Transverse colon (tissue), 4 donors: ENCODE data around the gene BRI3. TPM values are rescaled to one million over a fixed set of nuclear protein-coding genes. Genes with fewer than 3 reads are reported as not detected.
"Not testable (repeated sequence)": the region's sequence is repeated elsewhere in the genome, so short reads cannot be mapped to it uniquely, and the experiment has no call there.

Experiments used
- DNase-seq: peaks from one replicate; pipeline ENCODE4 v3.0.0-alpha.2; 2019
- H3K27ac ChIP-seq, 4 donors: fragments of 200-600 bp; sonication (generic); 2 replicates each; pipeline ENCODE4 v1.5.1; 2016 to 2018; ENCODE audit warnings: inconsistent platforms in 4 of 4
- H3K27me3 ChIP-seq: fragments of 200-600 bp; sonication (generic); 2 replicates; pipeline ENCODE4 v1.5.1; 2017; ENCODE audit warnings: inconsistent platforms
- H3K36me3 ChIP-seq, 4 donors: fragments of 200-600 bp; sonication (generic); 2 replicates each; pipeline ENCODE4 v1.5.1; 2017 to 2019; ENCODE audit warnings: inconsistent platforms in 4 of 4
- H3K4me1 ChIP-seq, 4 donors: fragments of 200-600 bp; sonication (generic); 2 replicates each; pipeline ENCODE4 v1.5.1; 2017 to 2020; ENCODE audit warnings: inconsistent platforms in 4 of 4
- H3K4me3 ChIP-seq, 4 donors: fragments of 200-600 bp; sonication (generic); 1 replicate in 1 of 4; 2 replicates in 3 of 4; pipeline versions ENCODE4 v1.5.1 to v1.6.1; 2017 to 2019; ENCODE audit warnings: inconsistent platforms in 4 of 4
- H3K9me3 ChIP-seq, 2 donors: fragments of 200-600 bp; sonication (generic); 2 replicates each; pipeline ENCODE4 v1.5.1; 2017 to 2019; ENCODE audit warnings: inconsistent platforms in 2 of 2
- EP300 ChIP-seq: sonication (generic); formaldehyde crosslinking; IDR thresholded peaks from one replicate; pipeline ENCODE4 v1.6.1; 2017; ENCODE audit warnings: antibody characterized with exemption, low read depth
- POLR2A ChIP-seq: fragments of 450-650 bp; IDR thresholded peaks from one replicate; pipeline ENCODE4 v1.6.1; 2016; ENCODE audit warnings: antibody characterized with exemption, mild to moderate bottlenecking, moderate library complexity
- POLR2AphosphoS5 ChIP-seq, 3 donors: sonication (generic); formaldehyde crosslinking; IDR thresholded peaks; one replicate each; pipeline ENCODE4 v1.6.1; 2016; ENCODE audit warnings: antibody characterized with exemption in 3 of 3
- WGBS, 2 donors: methylation state at CpG; one replicate each; pipeline ENCODE4 v1.1.5; 2018; ENCODE audit warnings: low coverage in 1 of 2; 5-methylcytosine and 5-hydroxymethylcytosine counted together
- in situ Hi-C, 4 donors: fragments of 200-750 bp; cut with MboI; loops; one replicate each; pipeline versions ENCODE4 v1.15.0 to v1.15.1; 2017; ENCODE audit warnings: low sequenced_read_pairs in 3 of 4, low pct_ligation_motif_present in 1 of 4, low pct_unique_long_range_greater_than_20kb in 1 of 4
- intact Hi-C: fragments of 100-400 bp; cut with DNase I; formaldehyde crosslinking; loops from one replicate; pipeline ENCODE4 v1.15.1; 2023; ENCODE audit warnings: low total_unique reads
- total RNA-seq, 4 donors: library from RNA; depleted of rRNA; stranded (reverse); fragments of >200 nt; gene quantifications; one replicate each; pipeline ENCODE4 v1.1.0, GENCODE V29; 2016
- TF ChIP-seq, protein P1 (sequence below), 5 experiments: fragments of 200-600 bp in 3 of 5; fragments of 450-650 bp in 2 of 5; sonication (generic) in 3 of 5; IDR thresholded peaks; 1 replicate in 2 of 5; 2 replicates in 3 of 5; pipeline ENCODE4 v1.5.1; 2016 to 2017; ENCODE audit warnings: antibody characterized with exemption in 5 of 5, inconsistent platforms in 3 of 5, mild to moderate bottlenecking in 2 of 5, moderate library complexity in 1 of 5

Gene BRI3
- total RNA-seq, 4 donors from 2014 or later, result 9.8 to 87.5 (median 51.5) TPM

GRCh38 chr7:98309566-98309965, 28.1 kb downstream of the BRI3 start:
- in situ Hi-C loops, result no loop called here

DNA sequence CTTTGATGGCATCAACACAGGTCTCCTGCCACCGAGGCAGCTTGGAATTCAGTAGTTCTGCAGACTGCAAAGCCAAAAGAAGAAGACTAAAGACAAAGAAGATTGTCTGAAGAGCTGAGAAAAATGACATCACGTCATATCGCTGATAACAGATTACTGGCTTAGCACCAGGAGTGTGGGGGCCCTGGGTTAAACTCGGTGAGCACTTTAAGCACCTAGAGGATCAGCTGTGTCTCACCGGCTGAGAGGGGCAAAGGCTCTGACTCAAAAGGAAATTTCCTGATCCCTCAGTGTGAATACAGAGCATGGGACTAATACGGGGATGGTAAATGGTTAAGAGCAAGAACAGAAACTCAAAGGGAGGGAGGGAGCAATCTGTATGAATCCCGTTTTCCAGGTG, 30.7 kb downstream of the BRI3 start:
- Histone ChIP-seq H3K27ac (no peak overlapping the region), H3K9me3 (no peaks in the 10 kb centered on the region), H3K4me1 (no peaks in the 10 kb centered on the region), H3K36me3 (peaks cover 0 to 14% (median 0%) of the 10 kb centered on the region in 4 donors), H3K4me3 (no peak overlapping the region), H3K27me3 (no peaks in the 10 kb centered on the region)
- intact Hi-C loops, result no loop called here
- DNase-seq, result no peak
- in situ Hi-C loops, result no loop called here
- TF ChIP-seq, protein P1, sequence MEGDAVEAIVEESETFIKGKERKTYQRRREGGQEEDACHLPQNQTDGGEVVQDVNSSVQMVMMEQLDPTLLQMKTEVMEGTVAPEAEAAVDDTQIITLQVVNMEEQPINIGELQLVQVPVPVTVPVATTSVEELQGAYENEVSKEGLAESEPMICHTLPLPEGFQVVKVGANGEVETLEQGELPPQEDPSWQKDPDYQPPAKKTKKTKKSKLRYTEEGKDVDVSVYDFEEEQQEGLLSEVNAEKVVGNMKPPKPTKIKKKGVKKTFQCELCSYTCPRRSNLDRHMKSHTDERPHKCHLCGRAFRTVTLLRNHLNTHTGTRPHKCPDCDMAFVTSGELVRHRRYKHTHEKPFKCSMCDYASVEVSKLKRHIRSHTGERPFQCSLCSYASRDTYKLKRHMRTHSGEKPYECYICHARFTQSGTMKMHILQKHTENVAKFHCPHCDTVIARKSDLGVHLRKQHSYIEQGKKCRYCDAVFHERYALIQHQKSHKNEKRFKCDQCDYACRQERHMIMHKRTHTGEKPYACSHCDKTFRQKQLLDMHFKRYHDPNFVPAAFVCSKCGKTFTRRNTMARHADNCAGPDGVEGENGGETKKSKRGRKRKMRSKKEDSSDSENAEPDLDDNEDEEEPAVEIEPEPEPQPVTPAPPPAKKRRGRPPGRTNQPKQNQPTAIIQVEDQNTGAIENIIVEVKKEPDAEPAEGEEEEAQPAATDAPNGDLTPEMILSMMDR (IDR thresholded peaks at IDR 0.05), result no peak
- TF ChIP-seq POLR2A (no peak), POLR2AphosphoS5 (IDR thresholded peaks at IDR 0.05) (no peak), EP300 (no peak)
- WGBS, 2 donors, result 59 to 84% methylated on average over 4 to 7 of the region's 7 CpGs

More at GRCh38 chr7:98309566-98309965, 28.1 kb downstream of the BRI3 start:
- Histone ChIP-seq H3K27me3 (no peaks in the 10 kb centered on the region), H3K4me1 (no peaks in the 10 kb centered on the region), H3K36me3 (peaks cover 0 to 29% (median 0%) of the 10 kb centered on the region in 4 donors), H3K4me3 (no peak overlapping the region), H3K9me3 (no peaks in the 10 kb centered on the region), H3K27ac (no peak overlapping the region)
- no peak for DNase-seq
- TF ChIP-seq POLR2AphosphoS5 (IDR thresholded peaks at IDR 0.05), result no peak
- no peak for TF ChIP-seq EP300
- TF ChIP-seq POLR2A, result no peak
- TF ChIP-seq, protein P1 (IDR thresholded peaks at IDR 0.05), result no peak
- intact Hi-C loops, result no loop called here
- 94% methylated on average over 8 of the region's 8 CpGs; no CpG with 5 or more reads in 1 of the 2 donors for WGBS, 2 donors

DNA sequence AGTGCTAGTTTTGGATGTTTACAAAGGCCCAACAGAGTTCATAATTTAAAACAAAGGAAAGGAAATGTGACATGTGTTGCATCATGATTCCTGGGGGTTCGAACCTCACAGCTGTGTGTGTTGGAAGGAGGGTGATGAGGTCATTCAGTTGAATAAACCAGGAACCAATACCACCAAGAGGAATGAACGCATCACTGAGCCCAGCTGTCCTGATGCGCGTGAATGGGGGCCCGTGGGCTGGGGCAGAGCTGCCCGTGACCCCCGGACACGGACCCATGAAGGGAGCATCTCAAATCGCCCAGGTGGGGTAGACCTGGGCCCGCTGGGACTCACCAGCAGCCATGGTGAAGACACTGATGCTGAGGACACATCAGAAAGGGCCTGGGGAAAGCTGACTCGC, 33.0 kb downstream of the BRI3 start:
- H3K4me3 ChIP-seq, result no peak overlapping the region
- H3K27me3 ChIP-seq, result no peaks in the 10 kb centered on the region
- TF ChIP-seq, protein P1 (IDR thresholded peaks at IDR 0.05), result no peak
- TF ChIP-seq POLR2AphosphoS5 (IDR thresholded peaks at IDR 0.05), result no peak
- no peaks in the 10 kb centered on the region for H3K4me1 ChIP-seq
- no peaks in the 10 kb centered on the region for H3K9me3 ChIP-seq
- intact Hi-C loops, result no loop called here
- no peak overlapping the region for H3K27ac ChIP-seq
- H3K36me3 ChIP-seq, result peaks cover 0 to 8% (median 0%) of the 10 kb centered on the region in 4 donors
- 80 to 82% methylated on average over 2 to 11 of the region's 11 CpGs for WGBS, 2 donors
- in situ Hi-C loops, result no loop called here
- DNase-seq, result no peak

DNA sequence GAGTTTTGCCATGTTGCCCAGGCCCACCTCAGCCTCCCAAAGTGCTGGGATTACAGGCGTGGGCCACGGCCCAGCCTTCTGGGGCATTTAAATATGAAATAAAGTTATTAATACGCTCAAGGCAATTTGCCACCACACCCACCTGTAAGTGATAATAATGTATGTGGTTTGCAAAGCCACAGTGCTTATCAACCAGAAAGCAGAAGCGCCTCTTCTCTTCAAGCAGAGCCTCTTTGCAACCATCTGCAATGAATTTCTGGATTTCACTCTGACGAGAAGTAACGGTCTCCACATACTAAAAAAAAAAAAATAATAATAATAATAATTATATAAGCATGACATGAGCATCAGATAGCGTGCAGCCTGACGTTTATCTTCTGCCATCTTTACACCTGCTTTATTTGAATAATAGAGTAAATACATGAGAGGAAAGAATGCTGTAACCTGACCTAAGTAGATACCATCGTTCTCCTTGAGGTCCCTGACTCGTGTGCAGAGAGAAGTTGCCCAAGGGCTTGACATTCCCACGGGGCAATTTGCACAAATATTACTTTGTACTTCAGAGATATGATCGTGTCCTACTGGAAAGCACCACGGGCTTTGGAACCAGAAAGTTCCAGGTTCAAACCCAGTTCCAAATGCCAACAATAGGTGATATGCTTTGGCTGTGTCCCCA, 34.0 kb downstream of the BRI3 start:
- no peaks in the 10 kb centered on the region for H3K27me3 ChIP-seq
- 56 to 69% methylated on average over 11 to 13 of the region's 13 CpGs for WGBS, 2 donors
- peaks cover 0 to 4% (median 0%) of the 10 kb centered on the region in 4 donors for H3K36me3 ChIP-seq
- H3K4me3 ChIP-seq, result no peak overlapping the region
- no peak for DNase-seq
- H3K27ac ChIP-seq, result no peak overlapping the region
- TF ChIP-seq, protein P1 (IDR thresholded peaks at IDR 0.05), result no peak
- TF ChIP-seq POLR2AphosphoS5 (IDR thresholded peaks at IDR 0.05) (no peak), POLR2A (no peak), EP300 (no peak)
- in situ Hi-C loops, result no loop called here
- H3K9me3 ChIP-seq, result no peaks in the 10 kb centered on the region
- intact Hi-C loops, result no loop called here
- H3K4me1 ChIP-seq, result no peaks in the 10 kb centered on the region

DNA sequence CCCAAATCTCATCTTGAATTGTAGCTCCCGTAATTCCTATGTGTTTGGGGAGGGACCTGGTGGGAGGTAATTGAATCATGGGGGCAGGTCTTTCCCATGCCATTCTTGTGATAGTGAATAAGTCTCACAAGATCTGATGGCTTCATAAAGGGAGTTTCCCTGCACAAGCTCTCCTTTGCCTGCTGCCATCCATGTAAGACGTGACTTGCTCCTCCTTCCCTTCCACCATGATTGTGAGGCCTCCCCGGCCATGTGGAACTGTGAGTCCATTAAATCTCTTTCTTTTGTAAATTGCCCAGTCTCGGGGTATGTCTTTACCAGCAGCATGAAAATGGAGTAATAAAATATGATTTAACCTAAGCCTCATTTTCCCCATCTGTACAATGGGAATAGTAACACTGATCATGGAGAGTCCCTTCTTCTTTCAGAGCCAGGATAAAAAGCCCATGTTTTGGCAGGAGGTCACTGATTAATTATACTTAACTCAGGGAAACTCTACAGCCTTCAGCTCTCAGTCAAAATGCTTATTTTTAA, 34.6 kb downstream of the BRI3 start:
- DNase-seq, in situ Hi-C loops, H3K36me3 ChIP-seq, intact Hi-C loops, H3K27ac ChIP-seq, H3K9me3 ChIP-seq, H3K4me3 ChIP-seq, H3K27me3 ChIP-seq, H3K4me1 ChIP-seq: not testable (repeated sequence)
- 95 to 100% methylated on average over 1 to 4 of the region's 4 CpGs for WGBS, 2 donors
